ENCODE measurements around the gene ITPR2.
A peak's percentile ranks its signal among the peaks of the same experiment; 100 is the strongest.

Gene ITPR2

GRCh38 chr12:26711072-26711471, 121.9 kb downstream of the ITPR2 start:
- H3F3A ChIP-seq (ENCODE audit: insufficient read depth, low read length): no peaks in the 10 kb centered on the region
- H3K4me2 ChIP-seq (ENCODE audit: low read length): no peak overlapping the region
- peak overlapping the region; percentile 27 for H3K27ac ChIP-seq (ENCODE audit: low read depth, low read length, poor library complexity, severe bottlenecking)
- peaks cover 34% of the 10 kb centered on the region for H3K4me1 ChIP-seq (ENCODE audit: insufficient read depth, low read length, severe bottlenecking)
- no peak for TF ChIP-seq EZH2 (IDR thresholded peaks at IDR 0.05; ENCODE audit: borderline replicate concordance, low read length)
- TF ChIP-seq, protein P1, sequence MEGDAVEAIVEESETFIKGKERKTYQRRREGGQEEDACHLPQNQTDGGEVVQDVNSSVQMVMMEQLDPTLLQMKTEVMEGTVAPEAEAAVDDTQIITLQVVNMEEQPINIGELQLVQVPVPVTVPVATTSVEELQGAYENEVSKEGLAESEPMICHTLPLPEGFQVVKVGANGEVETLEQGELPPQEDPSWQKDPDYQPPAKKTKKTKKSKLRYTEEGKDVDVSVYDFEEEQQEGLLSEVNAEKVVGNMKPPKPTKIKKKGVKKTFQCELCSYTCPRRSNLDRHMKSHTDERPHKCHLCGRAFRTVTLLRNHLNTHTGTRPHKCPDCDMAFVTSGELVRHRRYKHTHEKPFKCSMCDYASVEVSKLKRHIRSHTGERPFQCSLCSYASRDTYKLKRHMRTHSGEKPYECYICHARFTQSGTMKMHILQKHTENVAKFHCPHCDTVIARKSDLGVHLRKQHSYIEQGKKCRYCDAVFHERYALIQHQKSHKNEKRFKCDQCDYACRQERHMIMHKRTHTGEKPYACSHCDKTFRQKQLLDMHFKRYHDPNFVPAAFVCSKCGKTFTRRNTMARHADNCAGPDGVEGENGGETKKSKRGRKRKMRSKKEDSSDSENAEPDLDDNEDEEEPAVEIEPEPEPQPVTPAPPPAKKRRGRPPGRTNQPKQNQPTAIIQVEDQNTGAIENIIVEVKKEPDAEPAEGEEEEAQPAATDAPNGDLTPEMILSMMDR (IDR thresholded peaks at IDR 0.05; ENCODE audit: low read length): no peak
- no peaks in the 10 kb centered on the region for H3K9me3 ChIP-seq (ENCODE audit: low read length)
- H3K9ac ChIP-seq (ENCODE audit: low read length): no peak overlapping the region
- H3K4me3 ChIP-seq (ENCODE audit: low read depth, low read length, poor library complexity, severe bottlenecking): no peak overlapping the region
- peaks cover 57% of the 10 kb centered on the region for H3K36me3 ChIP-seq (ENCODE audit: insufficient read depth, low read length)
- H3K9me2 ChIP-seq (ENCODE audit: low read depth, low read length): no peaks in the 10 kb centered on the region
- H3K27me3 ChIP-seq (ENCODE audit: insufficient read depth, low read length): no peaks in the 10 kb centered on the region
- H4K20me1 ChIP-seq (ENCODE audit: insufficient read depth, low read length): no peaks in the 10 kb centered on the region
- H3K79me2 ChIP-seq (ENCODE audit: insufficient read depth, low read length): no peaks in the 10 kb centered on the region
- H2AFZ ChIP-seq (ENCODE audit: low read length): no peak overlapping the region

DNA sequence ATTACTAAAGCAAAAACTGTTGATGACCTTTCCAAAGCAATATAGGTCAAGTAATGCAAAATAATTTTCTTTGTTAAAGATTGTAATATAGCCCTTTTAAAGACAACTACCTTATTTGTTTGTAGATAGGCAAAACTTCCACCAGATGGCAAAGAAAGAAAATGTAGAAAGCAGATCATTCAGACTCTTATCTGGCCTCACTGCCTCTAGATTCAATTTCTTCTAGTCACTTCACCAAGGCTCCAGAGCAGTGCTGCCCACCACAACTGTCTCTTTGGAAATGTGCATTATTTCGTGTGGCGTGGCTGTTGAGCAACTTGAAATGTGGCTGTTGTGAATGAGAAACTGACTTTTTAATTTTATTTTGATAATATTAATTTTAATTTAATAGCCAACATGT, 127.1 kb downstream of the ITPR2 start:
- Histone ChIP-seq H3K79me2 (ENCODE audit: insufficient read depth, low read length) (no peaks in the 10 kb centered on the region), H3K4me3 (ENCODE audit: low read depth, low read length, poor library complexity, severe bottlenecking) (no peak overlapping the region), H4K20me1 (ENCODE audit: insufficient read depth, low read length) (no peaks in the 10 kb centered on the region), H3K9me2 (ENCODE audit: low read depth, low read length) (no peaks in the 10 kb centered on the region), H3K27ac (ENCODE audit: low read depth, low read length, poor library complexity, severe bottlenecking) (no peak overlapping the region), H3K36me3 (ENCODE audit: insufficient read depth, low read length) (peaks cover 31% of the 10 kb centered on the region), H2AFZ (ENCODE audit: low read length) (no peak overlapping the region), H3K4me2 (ENCODE audit: low read length) (no peak overlapping the region), H3K27me3 (ENCODE audit: insufficient read depth, low read length) (no peaks in the 10 kb centered on the region), H3K9me3 (ENCODE audit: low read length) (no peaks in the 10 kb centered on the region), H3F3A (ENCODE audit: insufficient read depth, low read length) (no peaks in the 10 kb centered on the region), H3K4me1 (ENCODE audit: insufficient read depth, low read length, severe bottlenecking) (peaks cover 18% of the 10 kb centered on the region), H3K9ac (ENCODE audit: low read length) (no peak overlapping the region)
- TF ChIP-seq EZH2 (IDR thresholded peaks at IDR 0.05; ENCODE audit: borderline replicate concordance, low read length): no peak

GRCh38 chr12:26704684-26705460, 128.1 kb downstream of the ITPR2 start:
- no peak overlapping the region for H3K4me3 ChIP-seq (ENCODE audit: low read depth, low read length, poor library complexity, severe bottlenecking)
- H3K9me3 ChIP-seq (ENCODE audit: low read length): no peaks in the 10 kb centered on the region
- H3K27ac ChIP-seq (ENCODE audit: low read depth, low read length, poor library complexity, severe bottlenecking): no peak overlapping the region
- H3F3A ChIP-seq (ENCODE audit: insufficient read depth, low read length): no peaks in the 10 kb centered on the region
- H3K9me2 ChIP-seq (ENCODE audit: low read depth, low read length): no peaks in the 10 kb centered on the region
- H3K27me3 ChIP-seq (ENCODE audit: insufficient read depth, low read length): no peaks in the 10 kb centered on the region
- H2AFZ ChIP-seq (ENCODE audit: low read length): no peak overlapping the region
- no peak overlapping the region for H3K9ac ChIP-seq (ENCODE audit: low read length)
- TF ChIP-seq, protein P1 (IDR thresholded peaks at IDR 0.05; ENCODE audit: low read length): no peak
- no peak for TF ChIP-seq EZH2 (IDR thresholded peaks at IDR 0.05; ENCODE audit: borderline replicate concordance, low read length)
- H3K4me2 ChIP-seq (ENCODE audit: low read length): no peak overlapping the region
- H3K79me2 ChIP-seq (ENCODE audit: insufficient read depth, low read length): no peaks in the 10 kb centered on the region
- peaks cover 18% of the 10 kb centered on the region for H3K4me1 ChIP-seq (ENCODE audit: insufficient read depth, low read length, severe bottlenecking)
- no peaks in the 10 kb centered on the region for H4K20me1 ChIP-seq (ENCODE audit: insufficient read depth, low read length)
- peaks cover 24% of the 10 kb centered on the region for H3K36me3 ChIP-seq (ENCODE audit: insufficient read depth, low read length)

DNA sequence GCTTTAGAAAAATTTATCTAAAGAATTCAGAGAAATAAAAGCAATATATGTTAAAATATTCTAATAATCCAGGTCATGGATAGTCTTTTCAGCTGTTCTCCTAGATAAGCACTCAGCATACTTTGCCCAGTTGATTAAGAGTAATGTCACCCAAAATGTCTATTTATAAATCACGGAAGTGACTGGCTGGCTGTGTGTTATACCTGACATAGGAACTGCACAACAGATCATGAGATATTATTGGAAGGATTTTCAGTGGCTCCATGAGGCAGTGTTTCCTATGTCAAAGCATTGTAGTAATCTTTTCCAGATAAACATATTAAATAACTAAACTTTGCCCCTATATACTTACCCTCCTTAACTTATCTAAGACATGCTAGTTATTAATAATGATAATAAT, 128.8 kb downstream of the ITPR2 start:
- H3F3A ChIP-seq (ENCODE audit: insufficient read depth, low read length): no peaks in the 10 kb centered on the region
- H3K27me3 ChIP-seq (ENCODE audit: insufficient read depth, low read length): no peaks in the 10 kb centered on the region
- no peaks in the 10 kb centered on the region for H4K20me1 ChIP-seq (ENCODE audit: insufficient read depth, low read length)
- peaks cover 18% of the 10 kb centered on the region for H3K4me1 ChIP-seq (ENCODE audit: insufficient read depth, low read length, severe bottlenecking)
- peaks cover 24% of the 10 kb centered on the region for H3K36me3 ChIP-seq (ENCODE audit: insufficient read depth, low read length)
- H3K79me2 ChIP-seq (ENCODE audit: insufficient read depth, low read length): no peaks in the 10 kb centered on the region
- H3K9me2 ChIP-seq (ENCODE audit: low read depth, low read length): no peaks in the 10 kb centered on the region
- no peak overlapping the region for H2AFZ ChIP-seq (ENCODE audit: low read length)
- no peak overlapping the region for H3K27ac ChIP-seq (ENCODE audit: low read depth, low read length, poor library complexity, severe bottlenecking)
- no peak overlapping the region for H3K4me3 ChIP-seq (ENCODE audit: low read depth, low read length, poor library complexity, severe bottlenecking)
- no peak overlapping the region for H3K9ac ChIP-seq (ENCODE audit: low read length)
- H3K9me3 ChIP-seq (ENCODE audit: low read length): no peaks in the 10 kb centered on the region
- no peak overlapping the region for H3K4me2 ChIP-seq (ENCODE audit: low read length)
- TF ChIP-seq, protein P1 (IDR thresholded peaks at IDR 0.05; ENCODE audit: low read length): no peak
- TF ChIP-seq EZH2 (IDR thresholded peaks at IDR 0.05; ENCODE audit: borderline replicate concordance, low read length): no peak

All from OCI-LY1 (cell line).